Stimulated activated CD8-positive, alpha-beta memory T cell treated with anti-CD3 and anti-CD28 coated beads, Interleukin-2, amount 100 ng/mL, for 48 hours (primary cell): ENCODE data around the gene PPP1R1B.

Experiments used
- DNase-seq, 2 donors: peaks; one replicate each; pipeline ENCODE4 v3.0.0-alpha.2; 2020; ENCODE audit warnings: low read depth in 2 of 2

Gene PPP1R1B

GRCh38 chr17:39652587-39653315 lies 26.0 kb downstream of the PPP1R1B start:
- no peak for DNase-seq

GRCh38 chr17:39653316-39653661 lies 26.5 kb downstream of the PPP1R1B start:
- DNase-seq: no peak

DNA sequence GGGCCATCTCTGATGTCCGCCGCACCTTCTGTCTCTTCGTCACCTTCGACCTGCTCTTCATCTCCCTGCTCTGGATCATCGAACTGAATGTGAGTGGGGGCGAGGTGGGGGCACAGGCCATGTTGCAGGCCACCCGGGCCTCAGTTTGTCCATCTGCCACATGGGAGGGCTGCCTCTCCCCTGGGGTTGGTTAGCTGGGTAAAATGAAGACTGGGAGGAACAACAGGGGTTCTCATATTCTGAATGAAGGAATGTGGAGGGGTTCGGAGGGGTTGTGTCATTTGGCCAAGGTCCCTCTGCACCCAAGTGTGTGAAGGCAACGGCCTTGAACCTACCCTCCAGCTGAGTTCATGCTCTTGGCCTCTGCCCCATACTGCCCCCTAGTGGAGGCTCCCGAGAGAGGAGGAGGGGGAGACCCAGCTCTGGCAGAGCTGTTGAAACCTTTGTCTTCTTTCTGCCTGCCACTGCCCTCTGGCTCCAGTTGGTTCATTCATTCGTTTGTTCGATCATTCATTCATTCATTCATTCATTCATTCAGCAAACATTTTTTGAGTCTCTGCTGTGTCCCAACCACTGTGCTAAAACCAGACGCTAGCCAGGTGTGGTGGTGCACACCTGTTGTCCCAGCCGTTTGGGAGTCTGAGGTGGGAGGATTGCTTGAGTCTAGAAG lies 27.0 kb downstream of the PPP1R1B start:
- peak; percentile 65 to 78 for DNase-seq

GRCh38 chr17:39655105-39655504 lies 28.4 kb downstream of the PPP1R1B start:
- DNase-seq: no peak

DNA sequence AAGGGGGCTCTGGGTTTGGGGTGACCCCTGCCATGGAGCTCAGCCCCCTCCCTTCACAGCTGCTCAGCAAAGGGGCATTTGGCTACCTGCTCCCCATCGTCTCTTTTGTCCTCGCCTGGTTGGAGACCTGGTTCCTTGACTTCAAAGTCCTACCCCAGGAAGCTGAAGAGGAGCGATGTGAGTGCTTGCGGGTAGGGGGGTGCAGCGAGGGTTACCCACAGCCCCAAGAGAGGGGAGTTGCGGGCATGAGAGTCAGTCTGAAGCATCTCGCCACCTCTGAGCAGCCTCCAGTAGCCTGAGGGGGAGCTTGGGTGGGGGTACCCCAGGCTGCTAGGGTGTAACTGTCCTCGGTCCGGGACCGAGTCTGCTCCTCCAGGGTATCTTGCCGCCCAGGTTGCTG lies 31.6 kb downstream of the PPP1R1B start:
- DNase-seq: no peak

GRCh38 chr17:39658760-39659159 lies 32.0 kb downstream of the PPP1R1B start:
- no peak for DNase-seq

DNA sequence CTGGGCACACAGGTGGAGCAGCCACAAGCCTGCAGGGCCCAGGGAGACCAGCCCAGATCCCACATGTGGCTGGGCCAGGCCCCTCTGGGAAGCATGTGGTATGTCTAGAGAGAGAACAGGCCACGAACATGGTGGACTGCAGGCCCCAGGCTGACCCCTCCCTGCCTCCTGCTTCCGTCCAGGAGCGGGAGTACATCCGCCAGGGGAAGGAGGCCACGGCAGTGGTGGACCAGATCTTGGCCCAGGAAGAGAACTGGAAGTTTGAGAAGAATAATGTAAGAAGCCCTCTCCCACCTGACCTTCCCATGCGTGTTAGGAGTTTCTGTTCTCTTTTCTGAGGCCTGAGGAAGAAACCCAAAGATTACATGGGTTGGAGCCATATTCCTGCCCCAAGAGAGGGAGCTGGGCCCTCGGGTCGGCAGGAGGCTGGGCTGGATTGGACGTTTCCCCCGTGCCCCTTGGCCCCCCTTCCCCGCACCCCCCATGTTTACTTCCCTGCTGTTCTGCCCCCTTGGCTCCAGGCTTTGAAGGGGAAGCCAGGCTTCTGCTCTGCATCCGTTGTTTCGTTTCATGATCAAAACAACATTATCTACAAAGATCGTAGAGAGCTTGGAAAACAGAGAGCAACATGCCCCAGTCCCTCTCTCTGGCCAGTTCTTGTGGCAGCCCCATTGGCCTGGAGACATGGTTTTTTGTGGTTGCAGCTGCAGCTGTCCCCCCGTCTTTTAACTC lies 32.7 kb downstream of the PPP1R1B start:
- DNase-seq: no peak

DNA sequence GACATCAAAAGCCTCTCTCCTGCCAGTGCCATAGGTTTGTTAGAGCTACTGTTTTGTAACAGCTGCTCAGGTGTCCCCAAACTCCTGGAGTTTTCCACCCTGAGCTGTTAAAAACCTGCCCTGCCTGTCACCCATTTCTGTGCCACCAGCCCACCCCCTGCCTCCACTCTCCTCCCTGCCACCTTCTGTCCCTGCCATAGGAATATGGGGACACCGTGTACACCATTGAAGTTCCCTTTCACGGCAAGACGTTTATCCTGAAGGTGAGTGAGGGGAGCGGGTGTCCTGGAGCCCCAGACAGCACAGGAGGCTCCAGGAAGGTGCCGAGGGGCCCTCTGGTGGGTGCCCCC lies 33.2 kb downstream of the PPP1R1B start:
- no peak for DNase-seq

- no peak for DNase-seq
Observed at GRCh38 chr17:39660397-39661385, 33.9 kb downstream of the PPP1R1B start.

- no peak for DNase-seq
Observed at GRCh38 chr17:39661744-39662541, 35.2 kb downstream of the PPP1R1B start.

- DNase-seq: no peak
Observed at GRCh38 chr17:39662551-39663339, 36.0 kb downstream of the PPP1R1B start.

DNA sequence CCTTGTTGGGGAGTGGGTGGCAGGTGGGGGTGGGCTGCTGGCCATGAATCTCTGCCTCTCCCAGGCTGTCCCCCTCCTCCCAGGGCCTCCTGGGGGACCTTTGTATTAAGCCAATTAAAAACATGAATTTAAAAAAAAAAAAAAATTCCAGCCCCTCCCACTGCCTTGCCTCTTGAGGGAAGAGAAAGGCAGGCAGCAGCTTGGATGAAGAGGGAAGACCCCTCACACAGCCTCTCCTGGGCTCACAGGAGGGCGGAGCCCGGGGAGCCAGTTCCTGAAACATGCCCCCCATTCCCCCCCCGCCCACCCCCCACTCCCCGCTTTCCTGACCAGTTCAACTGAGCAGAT lies 36.6 kb downstream of the PPP1R1B start:
- DNase-seq: no peak

DNA sequence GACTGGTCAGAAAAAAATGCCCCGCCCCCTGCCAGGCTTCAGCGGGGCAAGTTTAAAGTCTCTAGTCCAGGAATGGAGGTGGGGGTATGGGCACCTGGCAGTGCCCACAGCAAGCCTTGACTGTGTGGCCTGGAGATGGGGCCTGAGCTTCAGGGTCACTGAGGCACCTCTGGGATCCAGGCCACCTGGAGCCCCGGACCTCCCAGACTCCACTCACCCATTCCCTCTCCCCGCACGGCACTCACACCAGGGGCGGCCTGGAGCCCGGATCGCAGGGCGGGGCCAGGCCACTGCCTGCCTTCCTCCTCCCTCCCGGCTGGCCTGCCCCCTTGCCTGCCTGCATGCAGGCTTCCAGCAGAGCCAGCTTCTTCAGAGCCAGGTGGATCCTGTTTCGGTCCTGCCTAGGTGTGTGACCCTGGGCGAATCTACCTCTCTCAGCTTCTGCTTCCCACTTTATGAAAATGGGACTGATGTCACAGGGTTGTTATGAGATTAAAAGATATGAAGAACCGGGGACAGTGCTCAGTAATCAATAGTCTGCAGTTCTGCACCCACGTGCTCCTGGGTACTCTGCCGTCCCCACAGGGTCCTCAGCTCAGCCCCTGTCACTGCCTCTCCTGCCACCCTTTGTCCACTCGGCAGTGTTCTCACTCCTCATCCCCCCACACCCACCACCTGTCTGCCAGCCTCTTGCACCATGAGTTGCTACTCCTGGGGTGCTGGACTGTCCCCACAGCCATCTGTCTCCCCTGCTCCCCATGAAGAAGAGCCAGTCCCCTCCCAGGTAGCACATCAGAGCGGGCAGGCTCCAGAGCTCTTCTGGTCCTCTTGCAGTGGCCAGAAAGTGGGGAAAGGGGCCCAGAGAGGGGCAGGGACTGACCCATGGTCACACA lies 37.2 kb downstream of the PPP1R1B start:
- no peak for DNase-seq

DNA sequence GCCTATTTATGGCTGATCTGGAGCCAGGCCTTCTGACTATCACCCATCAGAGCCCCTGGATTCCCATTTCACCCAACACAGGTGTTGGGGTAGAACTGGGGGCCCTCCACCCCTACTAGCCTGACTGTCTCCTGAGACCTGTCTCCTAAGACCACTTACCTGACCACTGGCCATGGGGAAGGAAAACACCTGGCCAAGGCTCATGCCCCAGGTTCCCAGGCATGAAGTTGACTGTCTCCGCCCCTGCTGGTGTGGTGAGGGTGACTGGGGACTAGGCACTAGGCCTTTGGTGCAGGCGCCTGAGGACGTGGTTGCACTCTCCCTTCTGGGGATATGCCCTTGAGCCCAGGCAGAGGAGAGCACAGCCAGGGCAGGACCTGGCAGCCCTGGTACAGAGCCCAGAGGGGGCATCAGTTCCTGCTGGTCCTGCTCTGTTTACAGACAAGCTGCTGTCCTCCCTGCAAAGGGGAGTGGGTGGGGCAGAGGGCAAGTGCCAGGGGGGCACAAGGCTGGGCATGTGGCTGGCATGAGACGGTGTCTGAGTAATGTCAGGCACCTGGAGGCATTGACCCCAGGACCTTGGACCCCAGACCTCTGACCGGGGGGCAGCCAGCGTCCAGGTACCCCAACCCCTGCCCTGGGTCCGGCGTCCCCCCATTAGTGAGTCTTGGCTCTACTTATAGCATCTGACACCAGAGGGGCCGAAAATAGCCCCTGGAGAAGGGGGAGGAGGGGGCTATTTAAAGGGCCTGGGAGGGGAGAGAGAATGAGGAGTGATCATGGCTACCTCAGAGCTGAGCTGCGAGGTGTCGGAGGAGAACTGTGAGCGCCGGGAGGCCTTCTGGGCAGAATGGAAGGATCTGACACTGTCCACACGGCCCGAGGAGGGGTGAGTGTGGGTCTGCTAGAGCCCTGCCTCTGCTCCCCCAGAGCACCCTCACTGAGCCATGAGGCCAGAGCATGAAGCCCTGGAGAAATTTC lies 38.1 kb downstream of the PPP1R1B start, which contains the start of gene TCAP:
Gene TCAP (plus strand): TSS at position 769 of the 981 bp plus-strand sequence. CDS start 11 bp downstream, at position 780.
- no peak for DNase-seq

GRCh38 chr17:39665642-39666224 lies 39.0 kb downstream of the PPP1R1B start:
- DNase-seq: no peak

DNA sequence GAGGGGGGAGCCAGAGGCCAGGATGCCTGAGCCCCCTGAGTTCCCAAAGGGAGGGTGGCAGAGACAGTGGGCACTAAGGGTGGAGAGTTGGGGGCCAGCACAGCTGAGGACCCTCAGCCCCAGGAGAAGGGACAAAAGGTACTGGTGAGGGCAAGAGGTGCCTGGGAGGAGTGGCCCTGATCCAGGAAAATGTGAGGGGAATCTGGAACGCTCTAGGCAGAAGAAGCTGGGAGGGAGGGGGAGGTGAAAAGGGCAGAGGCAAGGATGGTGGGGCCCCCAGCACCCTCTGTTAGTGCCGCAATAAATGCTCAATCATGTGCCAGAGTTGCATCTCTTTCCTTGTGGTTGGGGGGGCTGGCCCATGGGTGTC lies 39.5 kb downstream of the PPP1R1B start:
- DNase-seq: no peak

GRCh38 chr17:39666601-39667261 lies 40.0 kb downstream of the PPP1R1B start:
- no peak for DNase-seq
